DMS79 treated with DMSO at 0.1 percent for 48 hours (cell line): ENCODE results near the gene SDS.
"Not testable (repeated sequence)": the region's sequence is repeated elsewhere in the genome, so short reads cannot be mapped to it uniquely, and the experiment has no call there.

Source experiments
- DNase-seq: peaks from one replicate; lab custom pipeline; 2025; lab: John Stamatoyannopoulos, UW

Gene SDS

DNA sequence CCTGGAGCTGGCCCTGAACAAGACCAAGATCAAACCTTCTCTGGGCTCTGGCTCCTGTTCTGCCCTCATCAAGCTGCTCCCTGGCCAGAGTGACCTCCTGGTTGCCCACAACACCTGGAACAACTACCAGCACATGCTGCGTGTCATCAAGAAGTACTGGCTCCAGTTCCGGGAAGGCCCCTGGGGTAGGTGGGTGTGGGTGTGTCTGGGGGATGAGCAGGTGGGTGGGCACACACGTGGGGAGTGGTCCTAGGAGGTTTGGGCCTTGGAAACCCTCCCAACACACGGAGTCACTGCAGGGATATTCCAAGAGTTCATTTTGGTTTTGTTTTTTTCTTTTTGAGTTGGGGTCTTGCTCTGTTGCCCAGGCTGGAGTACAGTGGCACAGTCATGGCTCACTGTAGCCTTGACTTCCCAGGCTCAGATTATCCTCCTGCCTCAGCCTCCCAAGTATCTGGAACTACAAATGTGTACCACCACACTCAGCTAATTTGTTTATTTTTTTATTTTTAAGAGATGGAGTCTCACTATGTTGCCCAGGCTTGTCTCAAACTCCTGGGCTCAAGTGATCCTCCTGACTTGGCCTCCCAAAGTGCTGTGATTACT is 28.8 kb downstream of the SDS start:
- DNase-seq: no peak

DNA sequence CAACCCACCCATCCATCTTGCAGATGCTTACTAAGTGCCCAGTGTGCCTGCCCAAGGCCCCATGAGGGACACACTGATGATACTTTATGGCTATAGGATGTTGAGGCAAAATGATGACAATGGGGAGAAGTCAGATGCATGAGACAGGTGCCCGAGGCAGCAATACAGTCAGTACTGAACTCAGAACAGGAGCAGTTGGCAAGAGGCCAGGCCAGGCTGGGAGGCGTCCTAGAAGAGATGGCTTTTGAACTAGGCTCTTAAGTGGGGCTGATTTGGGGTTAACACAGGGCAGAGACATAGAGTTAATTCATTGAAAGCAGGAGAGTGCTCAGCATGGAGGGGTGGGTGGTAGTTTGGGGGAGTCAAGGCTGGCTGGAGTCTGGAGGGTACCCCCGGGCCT is 29.7 kb downstream of the SDS start:
- no peak for DNase-seq

DNA sequence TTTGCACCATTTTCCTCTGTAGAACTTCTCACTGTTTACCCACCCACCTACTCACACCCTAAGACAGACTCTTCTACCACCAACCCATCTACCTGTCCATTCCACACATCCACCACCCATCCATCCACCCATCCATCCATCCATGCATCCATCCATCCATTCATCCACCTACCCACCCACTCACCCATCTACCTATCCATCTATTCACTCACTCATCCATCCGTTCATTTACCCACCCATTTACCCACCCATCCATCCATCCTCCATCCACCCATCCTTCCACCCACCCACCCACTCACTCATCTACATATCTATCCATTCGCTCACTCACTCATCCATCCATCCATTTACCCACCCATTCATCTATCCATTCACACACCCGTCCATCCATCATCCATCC is 30.2 kb downstream of the SDS start:
- DNase-seq: no peak

DNA sequence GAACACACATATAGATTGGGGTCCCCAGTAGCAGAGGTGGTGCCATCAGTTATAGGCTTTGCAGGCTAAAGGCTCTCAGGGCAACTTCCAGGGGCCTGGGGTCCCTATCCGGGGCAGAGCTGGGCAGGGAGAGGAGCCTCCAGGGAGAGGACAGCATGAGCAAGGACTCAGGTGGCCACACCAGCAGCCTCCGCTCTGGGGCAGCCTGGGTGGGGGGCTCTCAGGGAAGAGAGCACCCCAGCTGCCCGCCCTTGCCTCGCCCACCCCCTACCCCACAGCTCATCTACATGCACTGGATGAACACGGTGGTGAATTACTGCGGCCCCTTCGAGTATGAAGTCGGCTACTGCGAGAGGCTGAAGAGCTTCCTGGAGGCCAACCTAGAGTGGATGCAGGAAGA is 31.3 kb downstream of the SDS start:
- DNase-seq: no peak

DNA sequence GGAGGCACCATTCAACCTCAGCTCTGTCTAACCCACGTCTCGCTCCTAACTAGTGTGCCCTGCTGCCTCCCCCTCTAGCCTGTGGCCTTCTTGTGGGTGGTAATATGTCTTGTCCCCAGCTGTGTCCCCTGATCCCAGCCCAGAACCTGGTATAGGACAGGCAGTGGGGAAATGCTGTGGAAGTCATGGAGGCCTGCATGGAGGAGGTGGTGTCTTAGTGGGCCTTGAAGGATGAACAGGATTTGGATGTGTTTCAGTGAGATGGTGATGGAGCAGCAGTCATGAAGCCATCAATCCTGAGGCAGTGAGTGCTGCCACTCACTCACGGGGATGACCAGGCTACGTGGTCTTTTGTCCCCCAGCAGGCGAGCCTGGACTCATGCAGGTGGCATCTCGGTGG is 31.9 kb downstream of the SDS start:
- no peak for DNase-seq

DNA sequence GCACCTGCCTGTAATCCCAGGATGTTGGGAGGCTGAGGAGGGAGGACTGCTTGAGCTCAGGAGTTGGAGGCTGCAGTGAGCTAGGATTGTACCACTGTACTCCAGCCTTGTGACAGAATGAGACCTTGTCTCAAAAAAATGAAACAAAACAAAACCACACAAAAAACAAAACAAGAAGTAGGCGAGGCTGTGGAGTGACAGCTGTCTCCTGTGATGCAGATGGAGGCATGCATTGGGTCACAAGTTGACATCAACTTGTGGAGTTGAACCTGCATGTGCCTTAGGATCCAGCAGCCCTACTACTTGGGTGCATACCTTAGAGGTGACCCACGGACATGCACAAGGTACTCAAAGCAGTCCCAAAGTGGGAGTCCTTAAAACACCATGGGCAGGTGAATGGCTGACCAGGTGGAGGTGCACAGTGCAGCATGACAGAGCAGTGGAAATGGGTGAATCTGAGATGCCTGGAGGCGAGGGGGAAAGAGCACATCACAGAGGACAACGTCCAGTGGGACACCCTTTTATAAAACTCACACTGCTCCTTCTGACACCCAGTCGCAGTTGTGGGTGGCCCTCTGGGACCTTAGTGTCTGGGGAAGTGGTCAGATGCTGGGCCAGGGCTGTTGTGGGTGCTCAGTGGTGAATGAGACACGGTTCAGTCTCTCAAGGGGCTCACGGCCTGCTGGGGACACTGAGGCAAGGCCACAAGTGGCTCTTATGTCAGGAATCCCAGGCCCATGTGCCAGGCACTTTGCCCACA is 32.6 kb downstream of the SDS start:
- DNase-seq: no peak

DNA sequence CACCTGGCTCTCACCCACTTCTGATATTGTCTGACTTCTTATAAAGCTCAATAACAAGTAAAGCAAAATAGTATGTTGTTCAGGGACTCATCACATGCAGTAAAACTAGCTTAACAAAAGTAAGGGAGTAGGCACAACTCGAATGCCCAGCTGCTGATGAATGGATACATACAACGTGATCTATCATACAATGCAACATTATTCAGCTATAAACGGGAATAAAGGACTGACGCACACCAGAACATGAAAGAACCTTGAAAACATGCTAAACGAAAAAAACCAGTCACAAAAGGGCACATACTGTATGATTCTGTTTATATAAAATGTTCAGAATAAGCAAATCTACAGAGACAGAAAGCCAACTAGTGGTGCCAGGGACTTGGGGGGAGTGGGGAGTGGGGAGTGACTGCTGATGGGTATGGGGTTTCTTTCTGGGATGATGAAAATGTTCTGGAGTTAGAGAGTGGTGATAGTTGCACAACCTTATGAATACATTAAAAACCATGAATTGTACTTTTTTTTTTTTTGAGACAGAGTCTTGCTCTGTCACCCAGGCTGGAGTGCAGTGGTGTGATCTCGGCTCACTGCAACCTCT is 34.2 kb downstream of the SDS start:
- no peak for DNase-seq

DNA sequence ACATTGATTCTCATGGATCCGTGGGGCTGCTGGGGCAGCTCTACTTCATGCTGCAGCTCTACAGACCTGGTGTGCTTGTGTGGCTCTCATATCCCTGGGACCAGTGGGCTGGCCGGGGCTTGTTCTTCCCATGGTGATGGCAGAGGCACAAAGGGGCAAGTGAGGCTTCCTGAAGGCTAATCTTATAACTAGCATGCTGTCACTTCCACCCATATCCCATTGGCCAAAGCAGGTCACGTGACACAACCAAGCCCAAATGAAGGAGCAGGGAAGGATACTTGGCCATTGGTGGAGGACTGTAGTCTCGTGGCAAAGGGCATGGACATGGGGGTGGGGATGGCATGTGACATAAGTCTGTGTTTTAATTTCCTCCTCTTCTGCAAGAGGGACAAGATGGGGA is 35.4 kb downstream of the SDS start:
- no peak for DNase-seq

DNA sequence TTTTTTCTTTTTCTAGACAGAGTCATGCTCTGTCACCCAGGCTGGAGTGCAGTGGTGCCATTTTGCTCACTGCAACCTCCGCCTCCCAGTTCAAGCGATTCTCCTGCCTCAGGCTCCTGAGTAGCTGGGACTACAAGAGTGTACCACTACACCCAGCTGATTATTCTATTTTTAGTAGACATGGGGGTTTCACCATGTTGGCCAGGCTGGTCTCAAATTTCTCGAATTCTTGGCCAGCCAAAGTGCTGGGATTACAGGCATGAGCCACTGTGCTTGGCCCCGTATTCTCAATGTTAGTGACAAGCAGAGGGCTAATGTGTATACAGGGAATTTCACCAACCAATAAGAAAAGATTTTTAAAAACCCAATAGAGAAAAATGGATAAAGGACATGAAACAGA is 36.9 kb downstream of the SDS start:
- DNase-seq: no peak

DNA sequence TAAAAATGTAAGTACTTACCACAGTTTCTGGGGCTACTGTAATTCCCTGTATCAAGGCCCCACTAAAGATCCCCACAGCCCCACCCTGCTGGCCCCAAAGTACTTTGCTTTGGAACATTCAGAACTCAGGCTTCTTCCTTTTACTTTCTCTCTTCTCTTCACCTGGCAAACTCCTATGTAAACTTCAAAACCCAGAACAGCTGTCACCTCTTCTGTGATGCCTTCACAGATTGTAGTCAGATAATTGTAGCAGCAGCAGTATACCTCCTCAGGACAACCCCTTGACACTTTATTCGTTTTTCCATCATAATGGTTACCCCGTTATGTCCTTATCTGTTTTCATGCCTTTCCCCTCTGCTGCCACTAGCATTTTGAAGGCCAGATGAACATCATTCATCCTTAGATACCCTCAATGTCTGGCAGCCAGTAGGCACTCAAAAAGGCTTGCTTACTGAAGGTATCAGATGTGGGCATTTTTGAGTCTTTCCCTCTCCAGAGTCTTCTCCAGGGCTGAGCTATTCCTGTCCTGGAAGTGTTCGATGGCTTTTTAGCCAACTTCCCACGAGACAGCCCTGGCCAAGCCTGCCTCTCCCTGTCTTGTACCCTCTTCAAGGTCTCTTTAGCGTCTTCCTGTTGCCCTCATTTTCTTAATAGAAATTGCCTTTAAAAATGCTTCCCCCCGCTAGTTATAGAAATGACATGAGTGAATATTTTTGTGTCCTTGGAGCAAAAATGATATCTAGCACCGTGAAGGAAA is 37.9 kb downstream of the SDS start:
- no peak for DNase-seq

DNA sequence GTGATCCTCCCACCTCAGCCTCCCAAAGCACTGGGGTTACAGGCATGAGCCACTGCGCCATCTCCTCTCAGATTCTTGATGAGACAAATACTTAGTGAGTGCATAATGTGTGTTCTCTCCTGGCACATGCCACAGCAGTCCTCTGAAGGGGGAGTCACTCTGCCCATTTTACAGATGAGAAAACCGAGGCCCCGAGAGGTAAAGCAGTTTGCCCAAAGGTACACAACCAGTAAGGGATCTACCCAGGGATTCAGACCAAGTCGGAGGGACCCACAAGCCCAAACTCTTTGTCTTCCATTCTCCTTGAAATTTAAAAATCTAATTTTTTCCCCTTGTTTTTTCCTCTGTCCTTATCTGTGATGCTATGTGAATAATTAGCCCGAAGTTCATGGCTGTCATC is 39.0 kb downstream of the SDS start:
- DNase-seq: no peak

DNA sequence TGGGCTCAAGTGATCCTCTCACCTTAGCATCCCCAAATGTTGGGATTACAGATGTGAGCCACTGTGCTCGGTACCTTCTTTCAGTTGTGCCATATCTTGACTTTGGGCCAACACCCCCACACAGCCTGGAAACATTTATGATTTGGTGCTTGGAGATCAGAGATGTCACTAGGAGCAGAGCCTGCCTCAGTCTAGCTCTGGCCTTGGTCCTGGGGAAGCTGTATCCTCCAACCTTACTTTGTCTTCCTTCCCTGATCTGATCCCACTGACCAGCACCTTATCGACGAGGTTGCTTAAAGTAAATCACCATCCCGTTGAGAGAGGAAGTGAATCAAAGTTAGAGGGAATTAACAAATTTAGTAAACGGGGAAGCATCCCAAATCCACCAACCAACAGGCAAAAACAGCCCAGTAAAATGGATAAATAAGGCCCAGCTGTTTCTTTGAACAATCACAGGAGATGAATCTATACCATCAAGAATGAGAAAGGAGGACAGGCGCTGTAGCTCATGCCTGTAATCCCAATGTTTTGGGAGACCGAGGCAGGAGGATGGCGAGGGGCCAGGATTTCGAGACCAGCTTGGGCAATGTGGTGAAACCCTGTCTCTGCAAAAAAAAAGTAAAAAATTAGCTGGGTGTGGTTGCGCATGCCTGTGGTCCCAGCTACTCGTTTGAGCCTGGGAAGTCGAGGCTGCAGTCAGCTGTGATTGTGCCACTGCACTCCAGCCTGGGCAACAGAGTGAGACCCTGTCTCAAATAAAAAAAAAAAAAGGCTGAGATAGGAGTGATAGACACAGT is 41.9 kb downstream of the SDS start:
- DNase-seq: no peak

DNA sequence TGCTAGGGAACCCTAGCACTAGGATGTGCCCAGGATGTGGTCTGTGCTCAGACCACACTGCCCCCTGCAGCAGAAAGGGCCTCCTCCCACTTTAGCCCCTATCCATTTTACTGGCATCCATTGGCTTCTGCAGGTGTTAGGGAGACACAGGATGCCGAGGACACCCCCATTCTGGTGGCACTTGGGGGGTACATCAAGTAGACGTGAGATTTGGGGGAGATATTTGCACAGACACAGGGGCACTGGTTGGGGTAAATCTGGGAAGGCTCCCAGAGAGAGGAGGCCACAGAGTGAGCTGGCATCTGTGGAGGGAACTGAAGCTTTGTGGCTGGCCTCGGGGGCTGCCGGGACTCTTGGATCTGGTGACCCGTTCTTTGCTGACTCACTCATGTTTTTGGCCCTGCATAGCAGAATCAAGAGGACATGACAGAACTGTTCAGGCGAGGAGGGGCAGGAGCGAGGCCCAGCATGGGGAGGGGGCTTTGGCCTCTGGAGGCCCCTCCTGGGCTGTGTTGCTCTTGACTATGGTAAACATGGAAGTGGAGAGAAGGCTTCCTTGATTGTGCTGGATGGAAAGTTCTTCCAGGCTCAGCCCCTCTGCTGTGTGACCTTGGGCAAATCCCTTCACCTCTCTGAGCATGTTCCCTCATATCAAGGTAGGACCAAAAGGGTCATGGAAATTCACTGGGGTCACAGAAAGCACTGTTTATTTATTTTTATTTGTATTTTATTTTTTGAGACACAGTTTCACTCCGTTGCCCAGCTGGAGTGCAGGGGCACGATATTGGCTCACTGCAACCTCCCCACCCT is 43.5 kb downstream of the SDS start:
- DNase-seq: no peak

DNA sequence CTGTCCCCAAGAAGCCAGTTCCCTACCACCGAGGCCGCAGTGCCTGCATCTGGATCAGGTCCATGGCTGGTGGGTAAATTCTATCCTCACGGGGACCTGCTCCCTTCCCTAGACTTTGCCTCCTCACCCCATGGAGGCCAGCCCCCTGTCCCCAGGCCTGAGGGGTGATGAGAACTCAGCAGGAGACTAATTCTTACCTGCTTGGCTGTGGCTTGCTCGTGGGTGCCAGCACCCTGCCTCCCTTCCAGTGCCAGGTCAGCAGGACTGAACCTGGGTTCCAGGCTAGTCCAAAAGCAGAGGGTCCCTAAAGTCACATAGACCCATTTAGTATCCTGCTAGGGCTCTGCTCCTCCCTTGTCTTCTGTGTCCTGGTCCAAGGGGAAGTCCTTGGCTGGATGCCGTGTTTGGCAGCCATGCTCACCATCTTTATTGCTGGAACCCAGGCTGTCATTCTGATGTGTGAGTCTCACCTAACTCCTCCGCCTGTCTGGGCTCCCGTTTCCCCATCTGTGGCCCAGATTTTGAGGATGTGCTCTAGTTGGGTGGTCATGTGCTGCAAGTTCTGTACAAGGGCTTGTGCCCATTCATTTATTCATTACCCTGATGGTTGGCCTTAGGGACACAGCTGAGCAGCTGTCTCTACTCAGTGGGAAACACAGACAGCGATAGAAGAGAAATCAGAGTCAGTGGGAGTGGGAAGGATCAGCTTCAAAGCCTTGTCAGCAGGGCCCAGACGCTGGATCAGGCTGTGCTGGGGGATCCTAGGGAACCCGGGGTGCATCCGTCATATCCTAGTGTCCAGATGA is 44.4 kb downstream of the SDS start:
- DNase-seq: no peak

DNA sequence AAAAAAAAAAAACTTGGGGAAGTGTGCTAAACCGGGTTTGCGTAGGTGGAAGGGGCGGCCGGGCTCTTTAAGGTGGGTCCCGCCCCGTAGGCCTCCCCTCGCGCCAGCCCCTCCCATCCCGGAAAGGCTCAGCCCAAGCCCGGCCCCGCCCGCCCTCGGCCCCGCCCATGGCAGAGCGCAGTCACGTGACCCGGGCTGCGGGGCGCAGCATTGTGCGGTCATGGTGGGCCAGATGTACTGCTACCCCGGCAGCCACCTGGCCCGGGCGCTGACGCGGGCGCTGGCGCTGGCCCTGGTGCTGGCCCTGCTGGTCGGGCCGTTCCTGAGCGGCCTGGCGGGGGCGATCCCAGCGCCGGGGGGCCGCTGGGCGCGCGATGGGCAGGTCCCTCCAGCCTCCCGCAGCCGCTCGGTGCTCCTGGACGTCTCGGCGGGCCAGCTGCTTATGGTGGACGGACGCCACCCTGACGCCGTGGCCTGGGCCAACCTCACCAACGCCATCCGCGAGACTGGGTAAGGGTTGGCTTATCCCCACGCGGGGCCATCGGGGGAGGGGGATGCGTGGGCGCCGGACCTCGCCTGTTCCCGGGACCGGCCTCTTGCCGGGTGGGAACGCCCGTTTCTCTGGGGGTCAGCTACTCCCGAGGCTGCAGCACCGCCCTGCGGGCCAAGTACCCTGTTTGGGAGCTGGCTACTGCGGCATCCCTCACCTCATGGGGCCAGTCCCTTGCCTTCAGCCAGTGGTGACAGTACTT is 45.1 kb downstream of the SDS start, which contains the start of gene PLBD2:
Gene PLBD2 (plus strand): TSS at position 207 of the 752 bp plus-strand sequence. CDS start 14 bp downstream, at position 221.
- peak; percentile 83 for DNase-seq

DNA sequence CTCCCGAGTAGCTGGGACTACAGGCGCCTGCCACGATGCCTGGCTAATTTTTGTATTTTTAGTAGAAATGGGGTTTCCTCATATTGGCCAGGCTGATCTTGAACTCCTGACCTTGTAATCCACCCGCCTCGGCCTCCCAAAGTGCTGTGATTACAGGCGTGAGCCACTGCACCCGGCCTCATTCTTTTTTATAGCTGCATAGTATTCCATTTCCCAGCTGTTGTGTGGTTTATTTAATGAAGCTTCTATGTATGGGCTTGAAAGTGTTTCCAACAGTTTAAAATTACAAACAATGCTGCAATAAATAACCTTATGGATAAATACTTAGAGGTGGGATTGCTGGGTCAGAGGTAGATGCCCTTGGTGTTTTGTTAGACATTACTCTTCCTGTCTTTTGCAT is 49.5 kb downstream of the SDS start:
- not testable (repeated sequence) for DNase-seq

DNA sequence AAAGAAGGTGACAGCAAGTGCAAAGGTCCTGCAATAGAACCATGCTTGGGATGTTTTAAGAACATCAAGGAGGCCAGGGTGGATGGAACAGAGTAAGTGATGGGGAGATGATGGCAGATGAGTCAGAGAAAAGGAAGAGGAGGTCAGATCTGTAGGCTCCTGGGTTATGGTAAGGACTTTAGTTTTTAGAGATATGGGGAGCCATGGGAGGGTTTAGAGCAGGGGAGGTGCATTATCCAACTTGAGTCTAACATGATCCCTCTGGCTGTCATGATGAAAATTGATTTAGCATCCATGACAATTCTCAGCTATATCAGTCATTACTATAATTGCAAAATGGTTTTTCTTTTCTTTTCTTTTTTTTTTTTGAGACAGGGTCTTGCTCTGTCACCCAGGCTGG is 52.6 kb downstream of the SDS start:
- DNase-seq: no peak

DNA sequence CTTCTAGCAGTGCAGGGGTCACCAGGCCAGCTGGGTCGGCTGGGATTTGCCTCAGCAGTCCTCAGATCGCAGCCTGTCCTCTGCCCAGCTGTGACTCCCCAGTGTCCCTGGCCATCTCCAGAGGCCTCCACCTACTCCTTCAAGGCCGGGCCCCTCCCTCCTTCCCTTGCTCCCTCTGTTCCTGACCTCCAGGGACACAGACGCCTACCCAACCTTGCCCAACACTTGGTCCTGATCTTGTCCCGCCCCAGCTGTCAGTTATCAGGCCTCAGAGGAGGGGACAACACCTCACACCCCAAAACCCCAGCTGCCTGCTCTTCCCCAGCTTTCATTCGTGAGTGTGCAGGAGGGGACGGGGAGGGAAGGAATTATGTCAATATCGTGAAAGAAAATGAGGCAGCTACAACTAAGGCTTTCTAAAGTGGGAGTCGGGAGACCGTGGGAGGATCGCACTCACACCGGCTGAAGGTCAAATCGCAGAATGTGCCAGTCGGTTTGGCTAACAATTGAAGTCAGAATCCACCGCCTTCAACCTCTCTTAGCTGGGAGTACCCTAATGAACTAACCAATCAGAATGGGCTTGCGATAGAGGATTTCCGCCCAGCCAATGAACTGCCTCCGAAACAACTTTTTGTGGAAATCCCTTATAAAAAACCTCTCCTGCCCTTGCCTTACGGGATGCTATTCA is 54.7 kb downstream of the SDS start:
- DNase-seq: no peak

DNA sequence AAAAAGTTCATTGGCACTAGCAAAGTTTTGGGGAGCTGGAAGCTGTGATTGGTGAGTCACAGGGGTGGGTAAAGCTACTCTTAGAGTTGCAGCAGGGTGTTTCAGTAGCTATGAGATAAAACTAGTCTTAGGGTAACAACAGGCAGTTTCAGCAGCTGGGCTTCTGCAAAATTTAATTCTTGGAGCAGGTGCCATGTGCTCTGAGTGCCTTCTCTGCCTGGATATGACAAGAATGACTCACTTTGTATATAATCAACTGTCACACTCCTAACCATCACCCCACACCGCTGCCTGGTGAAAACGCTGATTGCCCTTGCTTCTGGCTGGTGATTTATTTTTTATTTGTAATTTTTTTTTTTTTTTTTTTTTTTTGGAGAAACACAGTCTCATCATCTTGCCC is 55.8 kb downstream of the SDS start:
- no peak for DNase-seq
